H1 (cell line): ENCODE results near the gene PTPN12.

Source experiments
- ASH2L ChIP-seq: fragments of 200-600, 300-600 bp; sonication (generic); IDR thresholded peaks from one replicate; pipeline ENCODE4 v1.7.1; 2017; ENCODE audit warnings: low read length
- BACH1 ChIP-seq: IDR thresholded peaks from 2 replicates; pipeline ENCODE4 v1.6.1; 2012; ENCODE audit warnings: low read length, improper control_type of control experiment
- CTCF ChIP-seq, 3 experiments: IDR thresholded peaks; 1 replicate in 2 of 3; 2 replicates in 1 of 3; pipeline versions ENCODE4 v1.5.1 to v1.6.1; 2011; ENCODE audit warnings: low read length in 3 of 3, mild to moderate bottlenecking in 3 of 3, inconsistent platforms in 2 of 3, low read depth in 1 of 3, moderate library complexity in 1 of 3; ENCODE audit not compliant: insufficient read depth in 1 of 3; ENCODE audit errors: control extremely low read depth in 1 of 3
- EP300 ChIP-seq, 2 experiments: IDR thresholded peaks; 1 replicate in 1 of 2; 2 replicates in 1 of 2; pipeline ENCODE4 v1.6.1; 2011 to 2012; ENCODE audit warnings: low read depth in 2 of 2, low read length in 2 of 2, mild to moderate bottlenecking in 2 of 2, borderline replicate concordance in 1 of 2, inconsistent platforms in 1 of 2, moderate library complexity in 1 of 2
- EZH2 ChIP-seq: fragments of 200-600 bp; sonication (generic); IDR thresholded peaks from 2 replicates; pipeline ENCODE4 v1.7.1; 2012; ENCODE audit warnings: low read depth, mild to moderate bottlenecking, moderate library complexity, low read length, inconsistent platforms; ENCODE audit not compliant: severe bottlenecking
- POLR2A ChIP-seq, 2 experiments: IDR thresholded peaks; 1 replicate in 1 of 2; 2 replicates in 1 of 2; pipeline ENCODE4 v1.6.1; 2011; ENCODE audit warnings: low read depth in 2 of 2, low read length in 2 of 2, mild to moderate bottlenecking in 2 of 2; ENCODE audit errors: control extremely low read depth in 1 of 2
- POLR2AphosphoS5 ChIP-seq: IDR thresholded peaks from 2 replicates; pipeline ENCODE4 v1.6.1; 2011; ENCODE audit warnings: low read depth, low read length
- SRF ChIP-seq: IDR thresholded peaks from 2 replicates; pipeline ENCODE4 v1.6.1; 2011; ENCODE audit warnings: mild to moderate bottlenecking, low read depth, low read length, moderate library complexity
- SUZ12 ChIP-seq: fragments of 200-600 bp; sonication (generic); IDR thresholded peaks from 2 replicates; pipeline ENCODE4 v1.6.1; 2012; ENCODE audit warnings: mild to moderate bottlenecking, inconsistent platforms, low read length, moderate library complexity, mixed read lengths
- TAF1 ChIP-seq: IDR thresholded peaks from 2 replicates; pipeline ENCODE4 v1.6.1; 2011; ENCODE audit warnings: mild to moderate bottlenecking, low read depth, low read length
- TF ChIP-seq, protein P1 (sequence below): IDR thresholded peaks from 2 replicates; pipeline ENCODE4 v1.6.1; 2011; ENCODE audit warnings: low read depth, mild to moderate bottlenecking, low read length; ENCODE audit not compliant: insufficient read depth

- TF ChIP-seq POLR2A (IDR thresholded peaks at IDR 0.05; ENCODE audit: control extremely low read depth in 1 of 2, low read depth in 2 of 2, low read length in 2 of 2) (no peak), ASH2L (no peak), BACH1 (no peak), EP300 (IDR thresholded peaks at IDR 0.05; ENCODE audit: borderline replicate concordance in 1 of 2, low read depth in 2 of 2, low read length in 2 of 2) (no peak), CTCF (IDR thresholded peaks at IDR 0.05; ENCODE audit: control extremely low read depth in 1 of 3, insufficient read depth in 1 of 3, low read depth in 1 of 3, low read length in 3 of 3) (no peak), TAF1 (no peak), POLR2AphosphoS5 (no peak), EZH2 (no peak), SUZ12 (no peak), SRF (no peak)
- TF ChIP-seq, protein P1, sequence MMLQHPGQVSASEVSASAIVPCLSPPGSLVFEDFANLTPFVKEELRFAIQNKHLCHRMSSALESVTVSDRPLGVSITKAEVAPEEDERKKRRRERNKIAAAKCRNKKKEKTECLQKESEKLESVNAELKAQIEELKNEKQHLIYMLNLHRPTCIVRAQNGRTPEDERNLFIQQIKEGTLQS, result no peak
Observed at GRCh38 chr7:77679608-77680007, 142.5 kb downstream of the PTPN12 start.
